WTC11 (cell line): Measurements from ENCODE around the gene ATP5MC3. TPM values are rescaled to one million over a fixed set of nuclear protein-coding genes. Genes with fewer than 3 reads are reported as not detected.

Experiments used
- microRNA-seq: library from miRNA; unstranded; fragments of <30 nt; microRNA quantifications from one replicate; pipeline ENCODE4 v1.2.0, GENCODE V29; 2022; ENCODE audit warnings: borderline number of aligned reads
- total RNA-seq: library from RNA; stranded (reverse); gene quantifications from 3 replicates; pipeline ENCODE4 v1.2.3, GENCODE V29; 2021

The ATP5MC3 gene
- total RNA-seq, 1 experiment from 2014 or later, result 370 TPM

Small RNA genes within 50 kb of the gene (microRNA-seq; reads per million reads assigned to microRNA genes)
- 1.7 reads per million for gene MIR933

Other genes with a start within 250 kb of the ATP5MC3 start
- 26.1 to 30.0 TPM (median 28.0 TPM) in 3 replicates for gene CHN1, start 176.3 kb downstream of the ATP5MC3 start, total RNA-seq
- gene ATF2, start 13.5 kb downstream of the ATP5MC3 start, total RNA-seq, result 39.9 to 42.5 TPM (median 42.0 TPM) in 3 replicates